ENCODE data around the gene KIRREL1. TPM values are rescaled to one million over a fixed set of nuclear protein-coding genes. Genes with fewer than 3 reads are reported as not detected.

The KIRREL1 gene
- polyA plus RNA-seq, 1 donor from 2014 or later = 12.9 TPM

DNA sequence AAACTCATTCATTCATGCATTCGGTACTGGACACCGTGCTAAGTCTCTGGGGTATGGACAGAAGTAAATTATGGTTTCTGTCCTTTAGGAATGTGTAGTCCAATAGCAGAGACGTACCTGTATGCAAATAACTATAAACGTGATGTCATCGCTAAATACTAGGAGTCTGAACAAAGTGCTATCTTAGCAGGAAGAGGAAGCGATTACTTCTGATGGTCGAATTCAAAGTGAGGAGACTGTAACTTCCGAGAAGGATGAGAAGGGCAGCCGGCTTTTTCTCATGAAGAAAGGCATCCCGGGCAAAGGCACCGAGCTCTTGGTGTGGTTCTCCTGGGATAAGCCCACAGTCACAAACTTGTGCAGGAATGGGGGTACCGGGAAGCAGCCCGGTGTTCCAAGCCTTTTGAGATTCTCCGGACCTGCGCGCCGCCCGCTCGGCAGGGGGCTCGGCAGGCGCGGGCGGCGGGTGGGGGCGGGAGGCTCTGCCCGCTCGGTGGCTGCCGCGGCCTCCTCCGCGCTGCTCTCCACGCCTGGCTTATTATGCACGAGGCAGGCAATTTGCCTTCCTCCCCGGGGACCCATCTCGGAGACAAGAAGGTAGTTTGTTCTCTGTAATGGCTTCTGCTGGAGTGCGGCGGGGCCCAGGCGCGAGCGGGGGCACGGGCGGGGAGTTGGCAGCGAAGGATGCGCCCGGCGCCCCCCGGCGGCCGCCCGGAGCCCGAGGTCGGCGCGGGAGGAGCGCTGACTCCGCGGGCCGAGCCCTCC lies 119.7 kb downstream of the KIRREL1 start:
- Histone ChIP-seq H4K20me1 (ENCODE audit: insufficient read depth) (no peaks in the 10 kb centered on the region), H3K4me3 (ENCODE audit: low read length) (peak overlapping the region; percentile 54), H2AFZ (ENCODE audit: low read depth, low read length) (no peak overlapping the region), H3K9me3 (ENCODE audit: low read length) (no peaks in the 10 kb centered on the region), H3K27ac (ENCODE audit: low read length) (peak overlapping the region; percentile 46), H3F3A (ENCODE audit: insufficient read depth, low read length, poor library complexity, severe bottlenecking) (no peaks in the 10 kb centered on the region), H3K4me2 (ENCODE audit: low read length) (peak overlapping the region; percentile 33), H3K9ac (ENCODE audit: low read length) (peak overlapping the region; percentile 50), H3K79me2 (replicated peaks; ENCODE audit: insufficient read depth, low read length) (no peaks in the 10 kb centered on the region), H3K9me2 (ENCODE audit: insufficient read depth, low read length) (no peaks in the 10 kb centered on the region), H3K27me3 (ENCODE audit: insufficient read depth, low read depth, low read length) (no peaks in the 10 kb centered on the region), H3K36me3 (ENCODE audit: insufficient read depth, low read length) (no peaks in the 10 kb centered on the region)
- TF ChIP-seq RAD21 (conservative IDR thresholded peaks at IDR 0.05) = peak; percentile 79
- TF ChIP-seq EP300 (conservative IDR thresholded peaks at IDR 0.05; ENCODE audit: poor library complexity, severe bottlenecking) = peak; percentile 69
- peak; percentile 73 for TF ChIP-seq POLR2AphosphoS5 (IDR thresholded peaks at IDR 0.05)
- no peak for TF ChIP-seq TAF1 (IDR thresholded peaks at IDR 0.05; ENCODE audit: low read depth)
- TF ChIP-seq MXI1 (conservative IDR thresholded peaks at IDR 0.05; ENCODE audit: poor library complexity, severe bottlenecking) = peak; percentile 58
- TF ChIP-seq EZH2 (IDR thresholded peaks at IDR 0.05; ENCODE audit: borderline replicate concordance, insufficient read depth, low read length, poor library complexity, severe bottlenecking) = no peak
- TF ChIP-seq, protein P1, sequence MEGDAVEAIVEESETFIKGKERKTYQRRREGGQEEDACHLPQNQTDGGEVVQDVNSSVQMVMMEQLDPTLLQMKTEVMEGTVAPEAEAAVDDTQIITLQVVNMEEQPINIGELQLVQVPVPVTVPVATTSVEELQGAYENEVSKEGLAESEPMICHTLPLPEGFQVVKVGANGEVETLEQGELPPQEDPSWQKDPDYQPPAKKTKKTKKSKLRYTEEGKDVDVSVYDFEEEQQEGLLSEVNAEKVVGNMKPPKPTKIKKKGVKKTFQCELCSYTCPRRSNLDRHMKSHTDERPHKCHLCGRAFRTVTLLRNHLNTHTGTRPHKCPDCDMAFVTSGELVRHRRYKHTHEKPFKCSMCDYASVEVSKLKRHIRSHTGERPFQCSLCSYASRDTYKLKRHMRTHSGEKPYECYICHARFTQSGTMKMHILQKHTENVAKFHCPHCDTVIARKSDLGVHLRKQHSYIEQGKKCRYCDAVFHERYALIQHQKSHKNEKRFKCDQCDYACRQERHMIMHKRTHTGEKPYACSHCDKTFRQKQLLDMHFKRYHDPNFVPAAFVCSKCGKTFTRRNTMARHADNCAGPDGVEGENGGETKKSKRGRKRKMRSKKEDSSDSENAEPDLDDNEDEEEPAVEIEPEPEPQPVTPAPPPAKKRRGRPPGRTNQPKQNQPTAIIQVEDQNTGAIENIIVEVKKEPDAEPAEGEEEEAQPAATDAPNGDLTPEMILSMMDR (IDR thresholded peaks at IDR 0.05; ENCODE audit: poor library complexity, severe bottlenecking) = peak; percentile 87
- TF ChIP-seq, protein P2, sequence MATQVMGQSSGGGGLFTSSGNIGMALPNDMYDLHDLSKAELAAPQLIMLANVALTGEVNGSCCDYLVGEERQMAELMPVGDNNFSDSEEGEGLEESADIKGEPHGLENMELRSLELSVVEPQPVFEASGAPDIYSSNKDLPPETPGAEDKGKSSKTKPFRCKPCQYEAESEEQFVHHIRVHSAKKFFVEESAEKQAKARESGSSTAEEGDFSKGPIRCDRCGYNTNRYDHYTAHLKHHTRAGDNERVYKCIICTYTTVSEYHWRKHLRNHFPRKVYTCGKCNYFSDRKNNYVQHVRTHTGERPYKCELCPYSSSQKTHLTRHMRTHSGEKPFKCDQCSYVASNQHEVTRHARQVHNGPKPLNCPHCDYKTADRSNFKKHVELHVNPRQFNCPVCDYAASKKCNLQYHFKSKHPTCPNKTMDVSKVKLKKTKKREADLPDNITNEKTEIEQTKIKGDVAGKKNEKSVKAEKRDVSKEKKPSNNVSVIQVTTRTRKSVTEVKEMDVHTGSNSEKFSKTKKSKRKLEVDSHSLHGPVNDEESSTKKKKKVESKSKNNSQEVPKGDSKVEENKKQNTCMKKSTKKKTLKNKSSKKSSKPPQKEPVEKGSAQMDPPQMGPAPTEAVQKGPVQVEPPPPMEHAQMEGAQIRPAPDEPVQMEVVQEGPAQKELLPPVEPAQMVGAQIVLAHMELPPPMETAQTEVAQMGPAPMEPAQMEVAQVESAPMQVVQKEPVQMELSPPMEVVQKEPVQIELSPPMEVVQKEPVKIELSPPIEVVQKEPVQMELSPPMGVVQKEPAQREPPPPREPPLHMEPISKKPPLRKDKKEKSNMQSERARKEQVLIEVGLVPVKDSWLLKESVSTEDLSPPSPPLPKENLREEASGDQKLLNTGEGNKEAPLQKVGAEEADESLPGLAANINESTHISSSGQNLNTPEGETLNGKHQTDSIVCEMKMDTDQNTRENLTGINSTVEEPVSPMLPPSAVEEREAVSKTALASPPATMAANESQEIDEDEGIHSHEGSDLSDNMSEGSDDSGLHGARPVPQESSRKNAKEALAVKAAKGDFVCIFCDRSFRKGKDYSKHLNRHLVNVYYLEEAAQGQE (IDR thresholded peaks at IDR 0.05; ENCODE audit: borderline replicate concordance) = peak; percentile 55
- peak; percentile 93 for TF ChIP-seq SMC3 (conservative IDR thresholded peaks at IDR 0.05; ENCODE audit: poor library complexity)

DNA sequence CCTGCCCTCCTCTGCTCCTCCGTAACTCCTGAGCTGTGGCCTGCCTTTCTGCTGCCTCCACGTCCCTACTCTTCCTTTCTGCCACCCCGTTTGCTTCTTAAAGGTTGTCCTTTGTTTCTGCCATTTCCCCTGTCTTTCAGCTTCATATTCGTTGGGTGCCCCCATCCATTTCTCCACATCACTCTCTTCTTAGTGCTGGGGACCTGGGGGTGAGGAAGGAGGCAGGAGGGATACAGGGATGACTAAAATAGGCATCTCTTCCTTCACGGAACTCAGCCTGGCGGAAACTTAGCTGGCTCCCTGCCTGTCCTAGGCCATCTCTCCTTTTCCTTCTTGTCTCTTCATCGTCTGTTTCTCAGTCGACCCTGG lies 120.3 kb downstream of the KIRREL1 start:
- Histone ChIP-seq H3K4me2 (ENCODE audit: low read length) (peak overlapping the region; percentile 59), H3K36me3 (ENCODE audit: insufficient read depth, low read length) (no peaks in the 10 kb centered on the region), H3F3A (ENCODE audit: insufficient read depth, low read length, poor library complexity, severe bottlenecking) (no peaks in the 10 kb centered on the region), H3K9me3 (ENCODE audit: low read length) (no peaks in the 10 kb centered on the region), H3K9ac (ENCODE audit: low read length) (peak overlapping the region; percentile 50), H3K27me3 (ENCODE audit: insufficient read depth, low read depth, low read length) (no peaks in the 10 kb centered on the region), H2AFZ (ENCODE audit: low read depth, low read length) (no peak overlapping the region), H3K79me2 (replicated peaks; ENCODE audit: insufficient read depth, low read length) (no peaks in the 10 kb centered on the region), H3K4me3 (ENCODE audit: low read length) (peak overlapping the region; percentile 54), H4K20me1 (ENCODE audit: insufficient read depth) (no peaks in the 10 kb centered on the region), H3K27ac (ENCODE audit: low read length) (peak overlapping the region; percentile 42), H3K9me2 (ENCODE audit: insufficient read depth, low read length) (no peaks in the 10 kb centered on the region)
- no peak for TF ChIP-seq RAD21 (conservative IDR thresholded peaks at IDR 0.05)
- TF ChIP-seq SMC3 (conservative IDR thresholded peaks at IDR 0.05; ENCODE audit: poor library complexity) = peak; percentile 9
- TF ChIP-seq, protein P2 (IDR thresholded peaks at IDR 0.05; ENCODE audit: borderline replicate concordance) = peak; percentile 10
- TF ChIP-seq, protein P1 (IDR thresholded peaks at IDR 0.05; ENCODE audit: poor library complexity, severe bottlenecking) = peak; percentile 37

Data from neural cell (in vitro differentiated cells).